IMR-90 (cell line): ENCODE measurements around the gene NUDT1. TPM values are rescaled to one million over a fixed set of nuclear protein-coding genes. Genes with fewer than 3 reads are reported as not detected.

Experiments used
- ATAC-seq: fragments of 200-7000 bp; cut with Tn5 transposase; 2 replicates; pipeline ENCODE4 v1.9.1; 2020; ENCODE audit warnings: low read depth, mild to moderate bottlenecking, moderate library complexity
- BruUV-seq: library from RNA; stranded (reverse); fragments of 400-500 nt; replicated peaks from 2 replicates; lab custom pipeline; 2021; lab: Mats Ljungman, UMichigan
- CTCF ChIA-PET: fragments of 300-600 bp; formaldehyde crosslinking; extraction: SDS; loops from one replicate; lab custom pipeline; 2021; ENCODE audit warnings: antibody characterized with exemption; lab: Yijun Ruan, JAX
- POLR2A ChIA-PET: fragments of 300-600 bp; sonication (Branson Sonifier 250); formaldehyde crosslinking; loops from one replicate; lab custom pipeline; 2022; ENCODE audit warnings: antibody characterized with exemption; ENCODE audit not compliant: unreplicated experiment; lab: Charles Lee
- DNase-seq: peaks from one replicate; pipeline ENCODE4 v3.0.0; 2013
- H2AFZ ChIP-seq: replicated peaks from 2 replicates; pipeline ENCODE3; 2013; ENCODE audit warnings: low read length, mild to moderate bottlenecking; ENCODE audit not compliant: poor library complexity
- H2AK5ac ChIP-seq: 2 replicates; pipeline ENCODE4 v1.6.1; 2013; ENCODE audit warnings: low read depth, low read length, inconsistent platforms
- H2AK9ac ChIP-seq: replicated peaks from 2 replicates; pipeline ENCODE3; 2013; ENCODE audit warnings: mild to moderate bottlenecking, low read depth, low read length, moderate library complexity; ENCODE audit not compliant: poor library complexity
- H2BK120ac ChIP-seq: 2 replicates; pipeline ENCODE4 v1.6.1; 2013; ENCODE audit warnings: low read depth, low read length, inconsistent platforms
- H2BK15ac ChIP-seq: 3 replicates; pipeline ENCODE4 v1.6.1; 2013; ENCODE audit warnings: low read depth, low read length, inconsistent platforms
- H2BK20ac ChIP-seq: 2 replicates; pipeline ENCODE4 v1.6.1; 2013; ENCODE audit warnings: low read depth, mild to moderate bottlenecking, inconsistent platforms, low read length, moderate library complexity
- H2BK5ac ChIP-seq: 2 replicates; pipeline ENCODE4 v1.6.1; 2013; ENCODE audit warnings: mild to moderate bottlenecking, low read depth, low read length, inconsistent platforms; ENCODE audit not compliant: poor library complexity, severe bottlenecking
- H3K14ac ChIP-seq: replicated peaks from 2 replicates; pipeline ENCODE4 v1.6.1; 2013; ENCODE audit warnings: low read depth, low read length, inconsistent platforms
- H3K18ac ChIP-seq: 2 replicates; pipeline ENCODE4 v1.6.1; 2013; ENCODE audit warnings: low read depth, low read length, control low read depth
- H3K23ac ChIP-seq: 2 replicates; pipeline ENCODE4 v1.6.1; 2013; ENCODE audit warnings: low read depth, low read length, inconsistent platforms
- H3K27ac ChIP-seq: 2 replicates; pipeline ENCODE4 v1.5.1; 2013; ENCODE audit warnings: mild to moderate bottlenecking, control low read depth, low read length; ENCODE audit not compliant: insufficient read depth
- H3K27me3 ChIP-seq: 2 replicates; pipeline ENCODE4 v1.6.1; 2013; ENCODE audit warnings: low read length; ENCODE audit not compliant: control insufficient read depth, insufficient read depth
- H3K36me3 ChIP-seq: 2 replicates; pipeline ENCODE4 v1.6.1; 2013; ENCODE audit warnings: low read length, mixed read lengths; ENCODE audit not compliant: control insufficient read depth, insufficient read depth
- H3K4ac ChIP-seq: 2 replicates; pipeline ENCODE4 v1.6.1; 2013; ENCODE audit warnings: low read depth, low read length, inconsistent platforms
- H3K4me1 ChIP-seq: 2 replicates; pipeline ENCODE4 v1.6.1; 2013; ENCODE audit warnings: low read length, mixed read lengths; ENCODE audit not compliant: control insufficient read depth, insufficient read depth
- H3K4me2 ChIP-seq: 2 replicates; pipeline ENCODE4 v1.6.1; 2013; ENCODE audit warnings: low read depth, mild to moderate bottlenecking, control low read depth, low read length, moderate library complexity
- H3K4me3 ChIP-seq: 2 replicates; pipeline ENCODE4 v1.5.1; 2013; ENCODE audit warnings: low read depth, mild to moderate bottlenecking, control low read depth, low read length, moderate library complexity; ENCODE audit not compliant: insufficient read depth
- H3K56ac ChIP-seq: 2 replicates; pipeline ENCODE4 v1.6.1; 2013; ENCODE audit warnings: low read length, inconsistent platforms; ENCODE audit not compliant: insufficient read depth; ENCODE audit errors: extremely low read depth
- H3K79me1 ChIP-seq, 2 experiments: 2 replicates each; pipeline ENCODE4 v1.6.1; 2013; ENCODE audit warnings: low read length in 2 of 2, inconsistent platforms in 1 of 2, low read depth in 1 of 2
- H3K9ac ChIP-seq: 2 replicates; pipeline ENCODE4 v1.6.1; 2013; ENCODE audit warnings: low read depth, low read length, control low read depth
- H3K9me1 ChIP-seq: 2 replicates; pipeline ENCODE4 v1.6.1; 2013; ENCODE audit warnings: low read length, inconsistent platforms; ENCODE audit not compliant: insufficient read depth
- H3K9me3 ChIP-seq: 2 replicates; pipeline ENCODE4 v1.6.1; 2013; ENCODE audit warnings: low read length; ENCODE audit not compliant: control insufficient read depth, insufficient read depth
- H4K20me1 ChIP-seq: 2 replicates; pipeline ENCODE4 v1.6.1; 2013; ENCODE audit warnings: low read length, inconsistent platforms; ENCODE audit not compliant: insufficient read depth
- H4K5ac ChIP-seq: 2 replicates; pipeline ENCODE4 v1.6.1; 2013; ENCODE audit warnings: mild to moderate bottlenecking, low read depth, low read length, control low read depth
- H4K8ac ChIP-seq, 2 experiments: 2 replicates each; pipeline ENCODE4 v1.6.1; 2013; ENCODE audit warnings: low read depth in 2 of 2, low read length in 2 of 2, control low read depth in 1 of 2, inconsistent platforms in 1 of 2
- H4K91ac ChIP-seq: 2 replicates; pipeline ENCODE4 v1.6.1; 2013; ENCODE audit warnings: low read depth, low read length, inconsistent platforms; ENCODE audit not compliant: insufficient read depth
- BHLHE40 ChIP-seq: fragments of 150-350 bp; IDR thresholded peaks from 2 replicates; pipeline ENCODE4 v1.6.1; 2016; ENCODE audit warnings: mild to moderate bottlenecking, low read depth, low read length
- CTCF ChIP-seq: conservative IDR thresholded peaks from 2 replicates; pipeline ENCODE4 v1.5.1; 2012; ENCODE audit warnings: mild to moderate bottlenecking, low read depth, low read length, improper control_type of control experiment
- MAZ ChIP-seq: IDR thresholded peaks from 2 replicates; pipeline ENCODE4 v1.6.1; 2012; ENCODE audit warnings: low read depth, mild to moderate bottlenecking, low read length, improper control_type of control experiment, moderate library complexity, borderline replicate concordance
- MXI1 ChIP-seq: IDR thresholded peaks from 2 replicates; pipeline ENCODE4 v1.6.1; 2012; ENCODE audit warnings: low read depth, mild to moderate bottlenecking, low read length, moderate library complexity, borderline replicate concordance
- NFE2L2 ChIP-seq: fragments of 150-350 bp; IDR thresholded peaks from 2 replicates; pipeline ENCODE4 v1.6.1; 2016; ENCODE audit warnings: low read depth, mild to moderate bottlenecking, low read length
- SMC3 ChIP-seq: fragments of 150-350 bp; IDR thresholded peaks from 2 replicates; pipeline ENCODE4 v1.6.1; 2016; ENCODE audit warnings: low read depth, mild to moderate bottlenecking, antibody characterized with exemption, low read length, moderate library complexity
- USF2 ChIP-seq: fragments of 150-350 bp; IDR thresholded peaks from 2 replicates; pipeline ENCODE4 v1.6.1; 2017; ENCODE audit warnings: mild to moderate bottlenecking, antibody characterized with exemption, low read length, low read depth
- WGBS, 2 experiments: methylation state at CpG; one replicate each; pipeline versions ENCODE4 v1.1.5 to v1.1.7; 2013; ENCODE audit warnings: missing lambda C conversion rate in 2 of 2; ENCODE audit not compliant: insufficient read length in 1 of 2; ENCODE audit errors: extremely low coverage in 2 of 2; 5-methylcytosine and 5-hydroxymethylcytosine counted together
- dilution Hi-C: fragments of 300-500 bp; cut with HindIII; formaldehyde crosslinking; loops from one replicate; pipeline ENCODE4 v1.14.3; 2018; ENCODE audit warnings: low sequenced_read_pairs; ENCODE audit not compliant: unreplicated experiment
- in situ Hi-C: fragments of 300-500 bp; cut with MboI; formaldehyde crosslinking; loops from 3 replicates; pipeline ENCODE4 v1.14.3; 2019; ENCODE audit warnings: low sequenced_read_pairs, inconsistent platforms, mixed read lengths
- intact Hi-C: fragments of 100-400 bp; cut with micrococcal nuclease; formaldehyde crosslinking; loops from 2 replicates; pipeline ENCODE4 v1.10.0; 2022
- polyA plus RNA-seq, 3 experiments: library from polyadenylated mRNA; depleted of rRNA; stranded (reverse); fragments of >200 nt; gene quantifications; 2 replicates each; pipeline ENCODE4 v1.2.3, GENCODE V29; 2012; ENCODE audit warnings: low replicate concordance in 1 of 3
- total RNA-seq: library from RNA; depleted of rRNA; stranded (reverse); fragments of >200 nt; gene quantifications from 2 replicates; pipeline ENCODE4 v1.2.3, GENCODE V29; 2012

The NUDT1 gene
- total and polyA plus RNA-seq, 2 of the 4 experiments (the other 2 are of a cell fraction): 33.4 to 49.1 TPM

- Histone ChIP-seq H2BK5ac (no peak overlapping the region), H4K5ac (no peak overlapping the region), H3K27ac (no peak overlapping the region), H2BK20ac (no peak overlapping the region), H3K9me3 (no peaks in the 10 kb centered on the region), H3K36me3 (peaks cover 28% of the 10 kb centered on the region), H3K4me1 (peaks cover 3% of the 10 kb centered on the region), H3K14ac (no peak overlapping the region), H4K8ac (no peak overlapping the region), H4K20me1 (no peaks in the 10 kb centered on the region; the same call in 1 of the 2 replicates), H3K79me1 (peaks cover 14 to 54% of the 10 kb centered on the region in 2 experiments), H2AK9ac (no peak overlapping the region), H3K9ac (no peak overlapping the region), H2AK5ac (no peak overlapping the region), H2BK15ac (no peak overlapping the region), H2BK120ac (no peak overlapping the region), H3K23ac (no peak overlapping the region), H3K27me3 (no peaks in the 10 kb centered on the region), H3K4me2 (no peak overlapping the region), H3K18ac (no peak overlapping the region), H3K9me1 (peaks cover 5% of the 10 kb centered on the region; the same call in 1 of the 2 replicates), H3K56ac (no peak overlapping the region), H2AFZ (no peak overlapping the region), H3K4ac (no peak overlapping the region), H4K91ac (no peak overlapping the region), H3K4me3 (no peak overlapping the region)
- no TSS peak for BruUV-seq
- ChIA-PET CTCF (interaction anchor here (0.6 kb wide), 1 partner anchor 1196 kb away, joined by 4 read pairs; no protein-coding TSS in a partner anchor), POLR2A (no interaction called here)
- WGBS, 2 experiments: no CpG with 5 or more reads among the region's 9 CpGs
- dilution Hi-C loops: no loop called here
- ATAC-seq (no peak), DNase-seq (no peak)
- TF ChIP-seq MAZ (no peak), SMC3 (no peak), MXI1 (no peak), CTCF (no peak), NFE2L2 (no peak), USF2 (no peak), BHLHE40 (no peak)
- intact Hi-C loops: no loop called here
- in situ Hi-C loops: no loop called here
Observed at GRCh38 chr7:2230882-2231281, 11.1 kb upstream of the NUDT1 start.
